ENCODE results near the gene DNAJB13. TPM values are rescaled to one million over a fixed set of nuclear protein-coding genes. Genes with fewer than 3 reads are reported as not detected.
"Not testable (repeated sequence)": the region's sequence is repeated elsewhere in the genome, so short reads cannot be mapped to it uniquely, and the experiment has no call there.

DNAJB13 gene
- polyA plus RNA-seq, 3 donors = 2.7 to 5.1 (median 3.8) TPM

- DNase-seq (ENCODE audit: low read depth in 3 of 3, low spot score in 2 of 3) = no peak
Observed at GRCh38 chr11:73976451-73977151, 25.8 kb downstream of the DNAJB13 start.

- DNase-seq (ENCODE audit: low read depth in 3 of 3, low spot score in 2 of 3) = no peak
Observed at GRCh38 chr11:73977856-73978519, 27.2 kb downstream of the DNAJB13 start.

- DNase-seq (ENCODE audit: low read depth in 3 of 3, low spot score in 2 of 3) = no peak
Observed at GRCh38 chr11:73978576-73979086, 27.8 kb downstream of the DNAJB13 start.

GRCh38 chr11:73980001-73980961, 29.5 kb downstream of the DNAJB13 start:
- DNase-seq (ENCODE audit: low read depth in 3 of 3, low spot score in 2 of 3) = peak in 1 of 3 donors; percentile 43

- DNase-seq (ENCODE audit: low read depth in 3 of 3, low spot score in 2 of 3) = no peak
Observed at GRCh38 chr11:73981051-73981805, 30.4 kb downstream of the DNAJB13 start.

- no peak for DNase-seq (ENCODE audit: low read depth in 3 of 3, low spot score in 2 of 3)
Observed at GRCh38 chr11:73982595-73982989, 31.8 kb downstream of the DNAJB13 start, which contains the start of gene UCP2. UCP2 (minus strand) TSS chr11:73982843; CDS start chr11:73978378, 4,465 bp downstream.

- DNase-seq (ENCODE audit: low read depth in 3 of 3, low spot score in 2 of 3) = peak; percentile 65 to 77 (median 74)
Observed at GRCh38 chr11:73982990-73983740, 32.3 kb downstream of the DNAJB13 start.

GRCh38 chr11:73983741-73984538, 33.1 kb downstream of the DNAJB13 start:
- no peak for DNase-seq (ENCODE audit: low read depth in 3 of 3, low spot score in 2 of 3)

GRCh38 chr11:73985661-73986060, 34.8 kb downstream of the DNAJB13 start:
- not testable (repeated sequence) for DNase-seq (ENCODE audit: low read depth in 3 of 3, low spot score in 2 of 3)

- no peak for DNase-seq (ENCODE audit: low read depth in 3 of 3, low spot score in 2 of 3)
Observed at GRCh38 chr11:73988227-73988626, 37.4 kb downstream of the DNAJB13 start.

- no peak for DNase-seq (ENCODE audit: low read depth in 3 of 3, low spot score in 2 of 3)
Observed at GRCh38 chr11:73989156-73989555, 38.3 kb downstream of the DNAJB13 start.

- DNase-seq (ENCODE audit: low read depth in 3 of 3, low spot score in 2 of 3) = no peak
Observed at GRCh38 chr11:73990730-73991129, 39.9 kb downstream of the DNAJB13 start.

GRCh38 chr11:73991471-73992006, 40.7 kb downstream of the DNAJB13 start:
- DNase-seq (ENCODE audit: low read depth in 3 of 3, low spot score in 2 of 3) = no peak

- no peak for DNase-seq (ENCODE audit: low read depth in 3 of 3, low spot score in 2 of 3)
Observed at GRCh38 chr11:73995247-73995646, 44.4 kb downstream of the DNAJB13 start.

- DNase-seq (ENCODE audit: low read depth in 3 of 3, low spot score in 2 of 3) = no peak
Observed at GRCh38 chr11:73995731-73996130, 44.9 kb downstream of the DNAJB13 start.

- no peak for DNase-seq (ENCODE audit: low read depth in 3 of 3, low spot score in 2 of 3)
Observed at GRCh38 chr11:73996161-73996747, 45.4 kb downstream of the DNAJB13 start.

- no peak for DNase-seq (ENCODE audit: low read depth in 3 of 3, low spot score in 2 of 3)
Observed at GRCh38 chr11:73997120-73997770, 46.4 kb downstream of the DNAJB13 start.

Measured in right renal cortex interstitium (tissue), 3 donors.